Neural cell (in vitro differentiated cells): ENCODE results near the gene SYP. TPM values are rescaled to one million over a fixed set of nuclear protein-coding genes. Genes with fewer than 3 reads are reported as not detected.

Experiments used
- H2AFZ ChIP-seq: fragments of 200-600, 300-800 bp; sonication (generic), shearing (Covaris generic); 2 replicates; pipeline ENCODE4 v1.6.0; 2014; ENCODE audit warnings: low read depth, mild to moderate bottlenecking, antibody characterized with exemption, low read length, moderate library complexity
- H3F3A ChIP-seq: fragments of 200-600 bp; shearing (Covaris generic); 2 replicates; pipeline ENCODE4 v1.6.1; 2016; ENCODE audit warnings: mild to moderate bottlenecking, moderate library complexity, mixed read lengths, antibody characterized with exemption, low read length; ENCODE audit not compliant: insufficient read depth, poor library complexity, severe bottlenecking
- H3K27ac ChIP-seq: fragments of 200-600, 300-800 bp; sonication (generic), shearing (Covaris generic); 2 replicates; pipeline ENCODE4 v1.5.1; 2014; ENCODE audit warnings: mild to moderate bottlenecking, low read length, moderate library complexity
- H3K27me3 ChIP-seq: fragments of 300-800, 200-600 bp; sonication (generic), shearing (Covaris generic); 2 replicates; pipeline ENCODE4 v1.6.0; 2014; ENCODE audit warnings: mild to moderate bottlenecking, low read depth, low read length, moderate library complexity; ENCODE audit not compliant: insufficient read depth
- H3K36me3 ChIP-seq: fragments of 300-800, 200-600 bp; sonication (generic), shearing (Covaris generic); 2 replicates; pipeline ENCODE4 v1.5.1; 2014; ENCODE audit warnings: mild to moderate bottlenecking, antibody characterized with exemption, low read length, moderate library complexity; ENCODE audit not compliant: insufficient read depth
- H3K4me2 ChIP-seq: fragments of 300-800, 200-600 bp; sonication (generic), shearing (Covaris generic); 2 replicates; pipeline ENCODE4 v1.6.0; 2014; ENCODE audit warnings: mild to moderate bottlenecking, low read length
- H3K4me3 ChIP-seq: fragments of 300-800, 200-600 bp; sonication (generic), shearing (Covaris generic); 2 replicates; pipeline ENCODE4 v1.5.1; 2014; ENCODE audit warnings: mild to moderate bottlenecking, low read length, moderate library complexity
- H3K79me2 ChIP-seq: fragments of 200-600 bp; shearing (Covaris generic); replicated peaks from 2 replicates; pipeline ENCODE4 v1.6.0; 2014; ENCODE audit warnings: mild to moderate bottlenecking, low read length, moderate library complexity; ENCODE audit not compliant: insufficient read depth
- H3K9ac ChIP-seq: fragments of 300-800, 200-600 bp; sonication (generic), shearing (Covaris generic); 2 replicates; pipeline ENCODE4 v1.6.1; 2016; ENCODE audit warnings: mild to moderate bottlenecking, low read length, mixed read lengths
- H3K9me2 ChIP-seq: fragments of 200-600 bp; shearing (Covaris generic); 2 replicates; pipeline ENCODE4 v1.6.1; 2016; ENCODE audit warnings: mild to moderate bottlenecking, low read length, mixed read lengths; ENCODE audit not compliant: insufficient read depth
- H3K9me3 ChIP-seq: fragments of 200-600, 300-800 bp; sonication (generic), shearing (Covaris generic); 2 replicates; pipeline ENCODE4 v1.6.1; 2016; ENCODE audit warnings: mild to moderate bottlenecking, mixed run types, low read length, moderate library complexity, mixed read lengths
- H4K20me1 ChIP-seq: fragments of 200-600 bp; shearing (Covaris generic); 2 replicates; pipeline ENCODE4 v1.6.1; 2016; ENCODE audit warnings: mild to moderate bottlenecking, mixed run types; ENCODE audit not compliant: insufficient read depth
- EP300 ChIP-seq: fragments of 450-650 bp; conservative IDR thresholded peaks from 2 replicates; pipeline ENCODE4 v1.6.1; 2014; ENCODE audit warnings: antibody characterized with exemption, mild to moderate bottlenecking, moderate library complexity; ENCODE audit not compliant: poor library complexity, severe bottlenecking
- EZH2 ChIP-seq: fragments of 200-600, 300-800 bp; shearing (Covaris generic), sonication (generic); IDR thresholded peaks from 2 replicates; pipeline ENCODE4 v1.6.1; 2014; ENCODE audit warnings: antibody characterized with exemption, low read length, borderline replicate concordance, mild to moderate bottlenecking; ENCODE audit not compliant: insufficient read depth, poor library complexity, severe bottlenecking
- MXI1 ChIP-seq: fragments of 450-650 bp; conservative IDR thresholded peaks from 2 replicates; pipeline ENCODE4 v1.6.1; 2014; ENCODE audit warnings: antibody characterized with exemption, mild to moderate bottlenecking; ENCODE audit not compliant: poor library complexity, severe bottlenecking
- POLR2AphosphoS5 ChIP-seq: IDR thresholded peaks from 2 replicates; pipeline ENCODE4 v1.6.1; 2012
- RAD21 ChIP-seq: fragments of 450-650 bp; conservative IDR thresholded peaks from 2 replicates; pipeline ENCODE4 v1.6.1; 2014; ENCODE audit warnings: antibody characterized with exemption, mild to moderate bottlenecking, moderate library complexity
- SMC3 ChIP-seq: fragments of 450-650 bp; conservative IDR thresholded peaks from 2 replicates; pipeline ENCODE4 v1.6.1; 2014; ENCODE audit warnings: antibody characterized with exemption, mild to moderate bottlenecking, moderate library complexity; ENCODE audit not compliant: poor library complexity
- TAF1 ChIP-seq: IDR thresholded peaks from 2 replicates; pipeline ENCODE4 v1.6.1; 2012; ENCODE audit warnings: low read depth
- polyA plus RNA-seq: library from polyadenylated mRNA; depleted of rRNA; stranded (reverse); fragments of >200 nt; gene quantifications from 2 replicates; pipeline ENCODE4 v1.2.3, GENCODE V29; 2014
- TF ChIP-seq, protein P1 (sequence below): IDR thresholded peaks from 2 replicates; pipeline ENCODE4 v1.6.1; 2012; ENCODE audit warnings: borderline replicate concordance
- TF ChIP-seq, protein P2 (sequence below): fragments of 450-650 bp; IDR thresholded peaks from 2 replicates; pipeline ENCODE4 v1.5.1; 2014; ENCODE audit warnings: antibody characterized with exemption, mild to moderate bottlenecking, moderate library complexity; ENCODE audit not compliant: poor library complexity, severe bottlenecking

SYP gene
- polyA plus RNA-seq, 1 donor from 2014 or later: 240 TPM

GRCh38 chrX:49187028-49187394 lies 13.0 kb downstream of the SYP start:
- Histone ChIP-seq H3K9ac (no peak overlapping the region), H3F3A (no peaks in the 10 kb centered on the region), H3K4me3 (no peak overlapping the region), H2AFZ (no peak overlapping the region), H4K20me1 (no peaks in the 10 kb centered on the region), H3K4me2 (no peak overlapping the region), H3K27me3 (no peaks in the 10 kb centered on the region), H3K9me3 (no peaks in the 10 kb centered on the region), H3K9me2 (no peaks in the 10 kb centered on the region), H3K79me2 (no peaks in the 10 kb centered on the region), H3K36me3 (no peaks in the 10 kb centered on the region), H3K27ac (no peak overlapping the region)
- TF ChIP-seq EZH2: no peak
- TF ChIP-seq, protein P1, sequence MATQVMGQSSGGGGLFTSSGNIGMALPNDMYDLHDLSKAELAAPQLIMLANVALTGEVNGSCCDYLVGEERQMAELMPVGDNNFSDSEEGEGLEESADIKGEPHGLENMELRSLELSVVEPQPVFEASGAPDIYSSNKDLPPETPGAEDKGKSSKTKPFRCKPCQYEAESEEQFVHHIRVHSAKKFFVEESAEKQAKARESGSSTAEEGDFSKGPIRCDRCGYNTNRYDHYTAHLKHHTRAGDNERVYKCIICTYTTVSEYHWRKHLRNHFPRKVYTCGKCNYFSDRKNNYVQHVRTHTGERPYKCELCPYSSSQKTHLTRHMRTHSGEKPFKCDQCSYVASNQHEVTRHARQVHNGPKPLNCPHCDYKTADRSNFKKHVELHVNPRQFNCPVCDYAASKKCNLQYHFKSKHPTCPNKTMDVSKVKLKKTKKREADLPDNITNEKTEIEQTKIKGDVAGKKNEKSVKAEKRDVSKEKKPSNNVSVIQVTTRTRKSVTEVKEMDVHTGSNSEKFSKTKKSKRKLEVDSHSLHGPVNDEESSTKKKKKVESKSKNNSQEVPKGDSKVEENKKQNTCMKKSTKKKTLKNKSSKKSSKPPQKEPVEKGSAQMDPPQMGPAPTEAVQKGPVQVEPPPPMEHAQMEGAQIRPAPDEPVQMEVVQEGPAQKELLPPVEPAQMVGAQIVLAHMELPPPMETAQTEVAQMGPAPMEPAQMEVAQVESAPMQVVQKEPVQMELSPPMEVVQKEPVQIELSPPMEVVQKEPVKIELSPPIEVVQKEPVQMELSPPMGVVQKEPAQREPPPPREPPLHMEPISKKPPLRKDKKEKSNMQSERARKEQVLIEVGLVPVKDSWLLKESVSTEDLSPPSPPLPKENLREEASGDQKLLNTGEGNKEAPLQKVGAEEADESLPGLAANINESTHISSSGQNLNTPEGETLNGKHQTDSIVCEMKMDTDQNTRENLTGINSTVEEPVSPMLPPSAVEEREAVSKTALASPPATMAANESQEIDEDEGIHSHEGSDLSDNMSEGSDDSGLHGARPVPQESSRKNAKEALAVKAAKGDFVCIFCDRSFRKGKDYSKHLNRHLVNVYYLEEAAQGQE: no peak
- no peak for TF ChIP-seq RAD21
- no peak for TF ChIP-seq TAF1

GRCh38 chrX:49186125-49187027 lies 13.6 kb downstream of the SYP start, which contains the start of gene PRICKLE3:
Gene PRICKLE3, minus strand, starts transcription at chrX:49186373. Its CDS starts 76 bp downstream, at chrX:49186297.
- H3K27me3 ChIP-seq: no peaks in the 10 kb centered on the region
- H4K20me1 ChIP-seq: no peaks in the 10 kb centered on the region
- H3K36me3 ChIP-seq: no peaks in the 10 kb centered on the region
- H3K4me2 ChIP-seq: no peak within 1 kb of the TSS
- TF ChIP-seq SMC3 (no peak), EZH2 (no peak), POLR2AphosphoS5 (no peak), TAF1 (no peak), RAD21 (no peak), MXI1 (no peak), EP300 (no peak)
- TF ChIP-seq, protein P1: no peak
- TF ChIP-seq, protein P2, sequence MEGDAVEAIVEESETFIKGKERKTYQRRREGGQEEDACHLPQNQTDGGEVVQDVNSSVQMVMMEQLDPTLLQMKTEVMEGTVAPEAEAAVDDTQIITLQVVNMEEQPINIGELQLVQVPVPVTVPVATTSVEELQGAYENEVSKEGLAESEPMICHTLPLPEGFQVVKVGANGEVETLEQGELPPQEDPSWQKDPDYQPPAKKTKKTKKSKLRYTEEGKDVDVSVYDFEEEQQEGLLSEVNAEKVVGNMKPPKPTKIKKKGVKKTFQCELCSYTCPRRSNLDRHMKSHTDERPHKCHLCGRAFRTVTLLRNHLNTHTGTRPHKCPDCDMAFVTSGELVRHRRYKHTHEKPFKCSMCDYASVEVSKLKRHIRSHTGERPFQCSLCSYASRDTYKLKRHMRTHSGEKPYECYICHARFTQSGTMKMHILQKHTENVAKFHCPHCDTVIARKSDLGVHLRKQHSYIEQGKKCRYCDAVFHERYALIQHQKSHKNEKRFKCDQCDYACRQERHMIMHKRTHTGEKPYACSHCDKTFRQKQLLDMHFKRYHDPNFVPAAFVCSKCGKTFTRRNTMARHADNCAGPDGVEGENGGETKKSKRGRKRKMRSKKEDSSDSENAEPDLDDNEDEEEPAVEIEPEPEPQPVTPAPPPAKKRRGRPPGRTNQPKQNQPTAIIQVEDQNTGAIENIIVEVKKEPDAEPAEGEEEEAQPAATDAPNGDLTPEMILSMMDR: no peak
- H2AFZ ChIP-seq: no peak within 1 kb of the TSS
- H3F3A ChIP-seq: no peaks in the 10 kb centered on the region
- H3K27ac ChIP-seq: no peak within 1 kb of the TSS
- no peaks in the 10 kb centered on the region for H3K79me2 ChIP-seq
- H3K9ac ChIP-seq: no peak within 1 kb of the TSS
- H3K9me3 ChIP-seq: no peaks in the 10 kb centered on the region
- H3K9me2 ChIP-seq: no peaks in the 10 kb centered on the region
- H3K4me3 ChIP-seq: no peak within 1 kb of the TSS
